Endothelial cell of hepatic sinusoid (primary cell): ENCODE data around the gene AOPEP.

Experiments used
- in situ Hi-C: cut with HindIII; loops from 2 replicates; pipeline ENCODE4 v1.10.0; 2017; ENCODE audit warnings: low sequenced_read_pairs

Gene AOPEP

GRCh38 chr9:94807556-94807955 is 81.1 kb downstream of the AOPEP start:
- in situ Hi-C loops: no loop called here

GRCh38 chr9:94808926-94809700 is 82.6 kb downstream of the AOPEP start:
- in situ Hi-C loops: no loop called here

GRCh38 chr9:94809778-94810177 is 83.3 kb downstream of the AOPEP start:
- in situ Hi-C loops: no loop called here

DNA sequence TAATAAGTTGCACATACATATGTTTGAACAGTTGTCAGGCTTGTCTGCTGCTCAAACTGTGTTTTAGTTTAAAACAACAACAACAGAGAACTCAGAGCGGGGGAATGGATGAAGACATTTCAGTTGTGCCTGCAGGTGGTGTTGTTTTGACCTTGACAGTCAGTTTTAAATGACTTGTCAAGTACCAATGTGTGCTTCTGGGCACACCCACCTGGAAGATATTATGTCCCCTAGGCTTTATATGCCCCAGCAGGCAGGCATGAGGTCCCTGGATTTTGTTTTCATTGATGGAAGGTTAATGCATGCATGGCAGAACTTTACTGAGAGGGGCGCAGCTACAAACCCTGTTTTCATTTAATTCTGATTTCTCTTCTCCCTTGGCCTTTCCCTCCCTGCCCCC is 84.6 kb downstream of the AOPEP start:
- in situ Hi-C loops: no loop called here

DNA sequence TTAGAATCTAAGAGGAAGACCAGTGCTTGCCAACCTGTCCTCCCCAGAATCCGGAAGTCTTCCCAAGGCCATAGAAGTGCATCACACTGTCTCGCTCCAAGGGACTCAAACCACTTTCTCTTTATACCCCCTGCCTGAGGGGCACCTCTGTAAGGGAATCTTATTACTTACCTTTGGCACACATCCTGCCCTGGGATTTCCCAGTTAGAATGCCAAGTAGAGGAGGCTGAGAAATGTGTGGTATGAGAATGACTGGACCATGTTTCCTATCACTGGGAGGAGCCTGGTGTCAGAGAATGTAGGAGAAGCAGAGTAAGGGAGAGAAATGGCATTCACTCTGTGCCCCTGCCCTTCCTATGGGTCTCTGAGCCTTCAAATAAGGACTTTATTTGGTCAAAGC is 85.8 kb downstream of the AOPEP start:
- in situ Hi-C loops: no loop called here

GRCh38 chr9:94813379-94813778 is 86.9 kb downstream of the AOPEP start:
- in situ Hi-C loops: no loop called here

GRCh38 chr9:94817291-94818177 is 91.0 kb downstream of the AOPEP start:
- in situ Hi-C loops: no loop called here

- in situ Hi-C loops: no loop called here
Measured at GRCh38 chr9:94818178-94818541, 91.7 kb downstream of the AOPEP start.

GRCh38 chr9:94819161-94819687 is 92.7 kb downstream of the AOPEP start:
- in situ Hi-C loops: no loop called here

GRCh38 chr9:94821098-94821887 is 94.8 kb downstream of the AOPEP start:
- in situ Hi-C loops: no loop called here

DNA sequence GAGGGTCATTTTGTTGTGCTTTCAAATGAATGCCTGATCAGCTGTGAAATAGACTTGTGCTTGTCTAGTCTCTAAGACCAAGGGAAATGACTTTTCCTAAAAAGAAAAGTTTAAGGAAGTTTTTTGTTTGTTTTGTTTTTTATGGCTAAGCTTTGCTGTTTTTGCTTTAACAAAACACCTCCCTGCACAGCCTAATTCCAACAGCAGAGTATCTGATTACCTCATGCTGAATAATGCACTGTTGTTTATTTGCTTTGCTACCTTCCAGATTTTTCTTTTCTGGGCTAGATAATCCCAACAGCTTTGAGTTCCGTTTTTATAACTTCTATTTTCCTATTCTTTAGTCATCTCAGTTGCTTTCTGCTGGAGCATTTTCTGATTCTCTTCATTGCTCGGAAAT is 95.8 kb downstream of the AOPEP start:
- in situ Hi-C loops: no loop called here

DNA sequence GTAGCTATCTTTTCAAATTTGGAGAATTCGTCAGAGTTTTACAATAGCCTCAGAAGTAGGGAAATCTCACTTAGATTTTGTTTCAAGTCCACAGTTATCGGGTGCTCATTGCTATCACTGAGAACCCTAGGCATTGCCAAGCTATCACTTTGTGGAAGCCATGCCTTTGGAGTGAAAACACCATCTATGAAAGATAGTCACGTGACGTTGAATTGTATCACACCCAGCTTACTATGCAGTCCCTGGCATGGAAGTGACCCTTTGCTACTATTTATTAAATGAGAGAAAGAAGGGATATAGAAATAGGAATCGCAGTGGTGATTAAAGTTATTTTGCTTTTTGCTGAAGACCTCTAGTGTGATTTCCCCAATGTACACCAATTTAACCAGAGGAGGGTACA is 97.2 kb downstream of the AOPEP start:
- in situ Hi-C loops: no loop called here

DNA sequence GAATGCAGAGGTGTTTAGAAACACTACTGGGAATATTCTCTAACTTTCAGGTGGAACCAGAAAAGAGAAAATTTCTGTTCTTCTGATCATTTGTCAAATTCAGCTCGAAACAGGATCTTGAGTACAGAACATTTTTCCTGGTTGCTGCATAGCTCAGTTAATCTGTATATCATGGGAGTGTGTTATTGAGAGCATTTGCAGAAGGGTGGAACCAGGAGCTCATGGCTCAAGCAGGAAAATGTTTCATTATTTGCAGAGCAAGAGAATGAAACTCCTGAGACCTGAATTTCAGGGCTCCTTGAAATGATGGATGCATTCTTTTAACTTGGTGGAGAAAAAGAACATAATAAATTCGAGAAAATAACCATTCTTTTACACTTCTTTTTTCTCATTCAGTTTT is 97.9 kb downstream of the AOPEP start:
- in situ Hi-C loops: no loop called here

DNA sequence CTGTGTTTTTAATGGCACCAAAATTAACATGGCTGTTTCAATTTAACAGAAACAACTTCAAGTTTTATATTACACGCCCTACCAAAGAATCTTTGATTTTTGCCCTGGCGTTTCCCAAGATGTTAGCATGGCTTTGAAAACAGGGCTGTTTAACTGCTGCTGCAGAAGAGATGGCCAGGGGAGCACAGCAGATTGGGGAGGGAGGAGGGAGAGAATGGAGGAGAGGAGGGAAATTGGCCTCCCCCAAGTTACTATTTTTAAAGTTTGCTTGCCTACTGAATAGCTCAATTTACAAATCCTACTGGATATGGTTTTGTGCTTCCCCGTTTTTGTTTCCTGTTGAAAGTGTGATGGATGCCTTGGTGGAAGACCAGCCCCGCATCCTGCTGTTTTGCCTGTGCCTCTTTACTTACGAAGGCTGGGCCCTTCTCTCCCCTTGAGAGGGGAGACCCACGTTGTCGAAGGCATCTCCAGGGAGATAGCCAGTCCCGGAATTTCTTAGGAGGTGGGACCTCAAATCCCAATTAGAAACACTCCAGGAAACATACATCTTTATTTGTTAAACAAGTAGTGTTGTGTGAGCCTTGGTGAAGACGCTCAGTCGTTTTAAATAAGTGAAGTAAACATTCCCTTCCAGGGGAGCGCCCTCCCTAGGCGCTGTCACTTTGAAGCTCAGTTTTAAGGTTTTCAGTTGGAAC is 98.6 kb downstream of the AOPEP start:
- in situ Hi-C loops: no loop called here

GRCh38 chr9:94825611-94825958 is 99.1 kb downstream of the AOPEP start:
- in situ Hi-C loops: no loop called here

- in situ Hi-C loops: no loop called here
Measured at GRCh38 chr9:94826044-94826443, 99.5 kb downstream of the AOPEP start.

- in situ Hi-C loops: no loop called here
Measured at GRCh38 chr9:94826644-94827410, 100.3 kb downstream of the AOPEP start.

- in situ Hi-C loops: no loop called here
Measured at GRCh38 chr9:94827584-94828304, 101.2 kb downstream of the AOPEP start.

- in situ Hi-C loops: no loop called here
Measured at GRCh38 chr9:94829380-94830070, 103.0 kb downstream of the AOPEP start.
